ENCODE results near the gene TMEM217.
"Not testable (repeated sequence)": the region's sequence is repeated elsewhere in the genome, so short reads cannot be mapped to it uniquely, and the experiment has no call there.

TMEM217 gene

GRCh38 chr6:37257634-37258404, at the start of gene TMEM217, which contains the start of gene TBC1D22B:
Gene TMEM217, minus strand, starts transcription at chr6:37258144. Its CDS starts 39,114 bp downstream, at chr6:37219030.
Gene TBC1D22B, plus strand, starts transcription at chr6:37257772. Its CDS starts 146 bp downstream, at chr6:37257918.
- peak; percentile 93 for FAIRE-seq

- FAIRE-seq = not testable (repeated sequence)
These were observed 49.5 kb upstream of the TMEM217 start for GRCh38 chr6:37307484-37307883.

GRCh38 chr6:37306624-37307222, 48.8 kb upstream of the TMEM217 start:
- FAIRE-seq = no peak

- no peak for FAIRE-seq
These were observed 48.0 kb upstream of the TMEM217 start for GRCh38 chr6:37305841-37306425.

- FAIRE-seq = no peak
These were observed 46.8 kb upstream of the TMEM217 start for GRCh38 chr6:37304766-37305165.

GRCh38 chr6:37303891-37304503, 46.1 kb upstream of the TMEM217 start:
- no peak for FAIRE-seq

- FAIRE-seq = no peak
These were observed 45.2 kb upstream of the TMEM217 start for GRCh38 chr6:37303091-37303660.

GRCh38 chr6:37302086-37302686, 44.2 kb upstream of the TMEM217 start:
- FAIRE-seq = no peak

- FAIRE-seq = no peak
These were observed 42.0 kb upstream of the TMEM217 start for GRCh38 chr6:37299990-37300389.

GRCh38 chr6:37298958-37299357, 41.0 kb upstream of the TMEM217 start:
- FAIRE-seq = peak; percentile 27

- not testable (repeated sequence) for FAIRE-seq
These were observed 39.7 kb upstream of the TMEM217 start for GRCh38 chr6:37297637-37298036.

GRCh38 chr6:37293426-37293825, 35.5 kb upstream of the TMEM217 start:
- no peak for FAIRE-seq

GRCh38 chr6:37289931-37290330, 32.0 kb upstream of the TMEM217 start:
- FAIRE-seq = no peak

- no peak for FAIRE-seq
These were observed 30.3 kb upstream of the TMEM217 start for GRCh38 chr6:37288247-37288646.

GRCh38 chr6:37287519-37288157, 29.7 kb upstream of the TMEM217 start:
- FAIRE-seq = no peak

- FAIRE-seq = no peak
These were observed 27.9 kb upstream of the TMEM217 start for GRCh38 chr6:37285861-37286311.

- FAIRE-seq = no peak
These were observed 26.8 kb upstream of the TMEM217 start for GRCh38 chr6:37284781-37285180.

GRCh38 chr6:37283671-37284151, 25.8 kb upstream of the TMEM217 start:
- no peak for FAIRE-seq

- no peak for FAIRE-seq
These were observed 25.3 kb upstream of the TMEM217 start for GRCh38 chr6:37283268-37283667.

- FAIRE-seq = no peak
These were observed 24.4 kb upstream of the TMEM217 start for GRCh38 chr6:37282371-37282770.

GRCh38 chr6:37280162-37280887, 22.4 kb upstream of the TMEM217 start:
- FAIRE-seq = no peak

Data from A204.1 (cell line).